ENCODE data around the gene FAM98A.

DNA sequence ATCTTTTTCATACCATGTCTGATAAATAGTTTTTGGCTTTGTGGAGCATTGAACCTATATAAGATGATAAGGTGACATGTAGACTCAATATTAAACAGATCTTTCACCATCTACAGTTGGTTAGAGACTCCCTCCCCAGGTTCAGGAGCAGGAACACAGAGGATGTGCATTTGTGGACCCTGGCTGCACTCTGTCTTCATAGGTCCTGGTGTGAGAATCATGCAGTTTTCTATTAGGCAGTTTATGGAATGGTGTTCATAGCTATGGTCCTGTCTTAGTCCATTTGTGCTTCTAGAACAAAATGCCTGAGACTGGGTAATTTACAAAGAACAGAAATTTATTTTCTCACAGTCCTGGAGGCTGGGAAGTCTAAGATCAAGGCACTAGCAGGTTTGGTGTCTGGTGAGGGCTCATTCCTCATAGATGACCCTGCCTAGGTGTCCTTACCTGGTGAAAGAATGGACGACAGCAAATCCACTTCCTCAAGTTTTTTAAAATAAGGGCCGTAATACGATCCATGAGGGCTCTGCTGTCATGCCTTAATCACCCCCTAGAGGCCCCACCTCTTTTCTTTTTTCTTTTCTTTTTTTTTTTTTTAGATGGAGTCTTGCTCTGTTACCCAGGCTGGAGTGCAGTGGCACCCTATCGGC, 35.3 kb upstream of the FAM98A start:
- TF ChIP-seq, protein P1, sequence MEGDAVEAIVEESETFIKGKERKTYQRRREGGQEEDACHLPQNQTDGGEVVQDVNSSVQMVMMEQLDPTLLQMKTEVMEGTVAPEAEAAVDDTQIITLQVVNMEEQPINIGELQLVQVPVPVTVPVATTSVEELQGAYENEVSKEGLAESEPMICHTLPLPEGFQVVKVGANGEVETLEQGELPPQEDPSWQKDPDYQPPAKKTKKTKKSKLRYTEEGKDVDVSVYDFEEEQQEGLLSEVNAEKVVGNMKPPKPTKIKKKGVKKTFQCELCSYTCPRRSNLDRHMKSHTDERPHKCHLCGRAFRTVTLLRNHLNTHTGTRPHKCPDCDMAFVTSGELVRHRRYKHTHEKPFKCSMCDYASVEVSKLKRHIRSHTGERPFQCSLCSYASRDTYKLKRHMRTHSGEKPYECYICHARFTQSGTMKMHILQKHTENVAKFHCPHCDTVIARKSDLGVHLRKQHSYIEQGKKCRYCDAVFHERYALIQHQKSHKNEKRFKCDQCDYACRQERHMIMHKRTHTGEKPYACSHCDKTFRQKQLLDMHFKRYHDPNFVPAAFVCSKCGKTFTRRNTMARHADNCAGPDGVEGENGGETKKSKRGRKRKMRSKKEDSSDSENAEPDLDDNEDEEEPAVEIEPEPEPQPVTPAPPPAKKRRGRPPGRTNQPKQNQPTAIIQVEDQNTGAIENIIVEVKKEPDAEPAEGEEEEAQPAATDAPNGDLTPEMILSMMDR (IDR thresholded peaks at IDR 0.05), result no peak
- TF ChIP-seq, protein P2, sequence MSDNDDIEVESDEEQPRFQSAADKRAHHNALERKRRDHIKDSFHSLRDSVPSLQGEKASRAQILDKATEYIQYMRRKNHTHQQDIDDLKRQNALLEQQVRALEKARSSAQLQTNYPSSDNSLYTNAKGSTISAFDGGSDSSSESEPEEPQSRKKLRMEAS (IDR thresholded peaks at IDR 0.05; ENCODE audit: low read depth), result no peak
- no peak for TF ChIP-seq SIN3A (IDR thresholded peaks at IDR 0.05; ENCODE audit: borderline replicate concordance, low read depth, low read length)
- no peak for TF ChIP-seq JUND (IDR thresholded peaks at IDR 0.05)
- TF ChIP-seq, protein P3, sequence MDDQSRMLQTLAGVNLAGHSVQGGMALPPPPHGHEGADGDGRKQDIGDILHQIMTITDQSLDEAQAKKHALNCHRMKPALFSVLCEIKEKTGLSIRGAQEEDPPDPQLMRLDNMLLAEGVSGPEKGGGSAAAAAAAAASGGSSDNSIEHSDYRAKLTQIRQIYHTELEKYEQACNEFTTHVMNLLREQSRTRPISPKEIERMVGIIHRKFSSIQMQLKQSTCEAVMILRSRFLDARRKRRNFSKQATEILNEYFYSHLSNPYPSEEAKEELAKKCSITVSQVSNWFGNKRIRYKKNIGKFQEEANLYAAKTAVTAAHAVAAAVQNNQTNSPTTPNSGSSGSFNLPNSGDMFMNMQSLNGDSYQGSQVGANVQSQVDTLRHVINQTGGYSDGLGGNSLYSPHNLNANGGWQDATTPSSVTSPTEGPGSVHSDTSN (IDR thresholded peaks at IDR 0.05), result no peak
- no peak for TF ChIP-seq EZH2phosphoT487 (IDR thresholded peaks at IDR 0.05; ENCODE audit: borderline replicate concordance, low read depth)
- TF ChIP-seq, protein P4, sequence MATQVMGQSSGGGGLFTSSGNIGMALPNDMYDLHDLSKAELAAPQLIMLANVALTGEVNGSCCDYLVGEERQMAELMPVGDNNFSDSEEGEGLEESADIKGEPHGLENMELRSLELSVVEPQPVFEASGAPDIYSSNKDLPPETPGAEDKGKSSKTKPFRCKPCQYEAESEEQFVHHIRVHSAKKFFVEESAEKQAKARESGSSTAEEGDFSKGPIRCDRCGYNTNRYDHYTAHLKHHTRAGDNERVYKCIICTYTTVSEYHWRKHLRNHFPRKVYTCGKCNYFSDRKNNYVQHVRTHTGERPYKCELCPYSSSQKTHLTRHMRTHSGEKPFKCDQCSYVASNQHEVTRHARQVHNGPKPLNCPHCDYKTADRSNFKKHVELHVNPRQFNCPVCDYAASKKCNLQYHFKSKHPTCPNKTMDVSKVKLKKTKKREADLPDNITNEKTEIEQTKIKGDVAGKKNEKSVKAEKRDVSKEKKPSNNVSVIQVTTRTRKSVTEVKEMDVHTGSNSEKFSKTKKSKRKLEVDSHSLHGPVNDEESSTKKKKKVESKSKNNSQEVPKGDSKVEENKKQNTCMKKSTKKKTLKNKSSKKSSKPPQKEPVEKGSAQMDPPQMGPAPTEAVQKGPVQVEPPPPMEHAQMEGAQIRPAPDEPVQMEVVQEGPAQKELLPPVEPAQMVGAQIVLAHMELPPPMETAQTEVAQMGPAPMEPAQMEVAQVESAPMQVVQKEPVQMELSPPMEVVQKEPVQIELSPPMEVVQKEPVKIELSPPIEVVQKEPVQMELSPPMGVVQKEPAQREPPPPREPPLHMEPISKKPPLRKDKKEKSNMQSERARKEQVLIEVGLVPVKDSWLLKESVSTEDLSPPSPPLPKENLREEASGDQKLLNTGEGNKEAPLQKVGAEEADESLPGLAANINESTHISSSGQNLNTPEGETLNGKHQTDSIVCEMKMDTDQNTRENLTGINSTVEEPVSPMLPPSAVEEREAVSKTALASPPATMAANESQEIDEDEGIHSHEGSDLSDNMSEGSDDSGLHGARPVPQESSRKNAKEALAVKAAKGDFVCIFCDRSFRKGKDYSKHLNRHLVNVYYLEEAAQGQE (IDR thresholded peaks at IDR 0.05; ENCODE audit: low read depth, low read length), result no peak
- TF ChIP-seq MEF2A (IDR thresholded peaks at IDR 0.05; ENCODE audit: borderline replicate concordance, low read depth), result no peak
- TF ChIP-seq, protein P5, sequence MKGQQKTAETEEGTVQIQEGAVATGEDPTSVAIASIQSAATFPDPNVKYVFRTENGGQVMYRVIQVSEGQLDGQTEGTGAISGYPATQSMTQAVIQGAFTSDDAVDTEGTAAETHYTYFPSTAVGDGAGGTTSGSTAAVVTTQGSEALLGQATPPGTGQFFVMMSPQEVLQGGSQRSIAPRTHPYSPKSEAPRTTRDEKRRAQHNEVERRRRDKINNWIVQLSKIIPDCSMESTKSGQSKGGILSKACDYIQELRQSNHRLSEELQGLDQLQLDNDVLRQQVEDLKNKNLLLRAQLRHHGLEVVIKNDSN (IDR thresholded peaks at IDR 0.05; ENCODE audit: borderline replicate concordance, low read depth), result no peak
- TF ChIP-seq GABPA (IDR thresholded peaks at IDR 0.05; ENCODE audit: low read depth), result no peak
- no peak for TF ChIP-seq TCF12 (IDR thresholded peaks at IDR 0.05)

Data from SK-N-SH (cell line).